Measurements from ENCODE around the gene MTMR2. TPM values are rescaled to one million over a fixed set of nuclear protein-coding genes. Genes with fewer than 3 reads are reported as not detected.

Gene MTMR2
- total and polyA plus RNA-seq, 9 of the 15 experiments (the other 6 are each of a cell fraction or from before 2014, with no cell fraction given), result 12.6 to 35.8 (median 25.2) TPM

GRCh38 chr11:95800438-95800837, 123.5 kb downstream of the MTMR2 start:
- DNase-seq (ENCODE audit: extremely low read depth in 1 of 4, low spot score in 3 of 4) (no peak), FAIRE-seq (no peak), ATAC-seq (no peak)
- Histone ChIP-seq H3K9me1 (ENCODE audit: control insufficient read depth, insufficient read depth, low read length) (no peaks in the 10 kb centered on the region), H3K4me2 (ENCODE audit: insufficient read depth, low read length) (no peak overlapping the region), H2AFZ (ENCODE audit: low read depth, low read length) (no peak overlapping the region), H3K27me3 (ENCODE audit: control insufficient read depth in 2 of 2, insufficient read depth in 2 of 2, low read length in 2 of 2) (no peaks in the 10 kb centered on the region), H4K20me1 (replicated peaks; ENCODE audit: control insufficient read depth, insufficient read depth, low read length) (no peaks in the 10 kb centered on the region), H3K36me3 (ENCODE audit: control insufficient read depth, insufficient read depth, low read length) (peaks cover 63% of the 10 kb centered on the region), H3K4me3 (no peak overlapping the region), H3K79me2 (ENCODE audit: control insufficient read depth, insufficient read depth, low read length) (peaks cover 30% of the 10 kb centered on the region), H3K27ac (ENCODE audit: extremely low read depth, low read depth, low read length) (no peak overlapping the region), H3K9me3 (replicated peaks; ENCODE audit: control insufficient read depth, insufficient read depth, low read depth, low read length) (no peaks in the 10 kb centered on the region; the same call in none of the 2 replicates), H3K9ac (ENCODE audit: insufficient read depth in 1 of 2, low read depth in 2 of 2, low read length in 2 of 2) (no peak overlapping the region), H3K4me1 (replicated peaks in 1 of 2; ENCODE audit: control insufficient read depth in 2 of 2, insufficient read depth in 2 of 2, low read length in 2 of 2) (no peaks in the 10 kb centered on the region)
- intact Hi-C loops (cut with micrococcal nuclease) (no loop called here), in situ Hi-C loops (cut with MboI) (no loop called here)
- ChIA-PET POLR2A (interaction anchor here (1.5 to 2.6 kb wide), 2 partner anchors 9 to 10 kb away, joined by 4 to 13 read pairs; partner anchors contain the start of genes CEP57 and FAM76B), CTCF (ENCODE audit: low intra/inter-chr PET ratio) (no interaction called here)
- 97% methylated on average over 12 of the region's 12 CpGs for WGBS (ENCODE audit: insufficient coverage, low coverage, missing lambda C conversion rate)
- TF ChIP-seq ZNF197 (CRISPR knock-in tag; IDR thresholded peaks at IDR 0.05; ENCODE audit: low read depth) (no peak), STAT5B (CRISPR knock-in tag; IDR thresholded peaks at IDR 0.05) (no peak), FOXM1 (IDR thresholded peaks at IDR 0.05; ENCODE audit: low read depth) (no peak), FOXM1 (CRISPR knock-in tag; IDR thresholded peaks at IDR 0.05; ENCODE audit: low read depth) (no peak)
- TF ChIP-seq, protein P1, sequence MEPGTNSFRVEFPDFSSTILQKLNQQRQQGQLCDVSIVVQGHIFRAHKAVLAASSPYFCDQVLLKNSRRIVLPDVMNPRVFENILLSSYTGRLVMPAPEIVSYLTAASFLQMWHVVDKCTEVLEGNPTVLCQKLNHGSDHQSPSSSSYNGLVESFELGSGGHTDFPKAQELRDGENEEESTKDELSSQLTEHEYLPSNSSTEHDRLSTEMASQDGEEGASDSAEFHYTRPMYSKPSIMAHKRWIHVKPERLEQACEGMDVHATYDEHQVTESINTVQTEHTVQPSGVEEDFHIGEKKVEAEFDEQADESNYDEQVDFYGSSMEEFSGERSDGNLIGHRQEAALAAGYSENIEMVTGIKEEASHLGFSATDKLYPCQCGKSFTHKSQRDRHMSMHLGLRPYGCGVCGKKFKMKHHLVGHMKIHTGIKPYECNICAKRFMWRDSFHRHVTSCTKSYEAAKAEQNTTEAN (CRISPR knock-in tag; IDR thresholded peaks at IDR 0.05), result no peak
- no TSS peak for BruUV-seq (replicated peaks)
